Coronary artery (tissue), 2 donors: ENCODE results near the gene FAM171A1.

Experiments used
- DNase-seq: peaks from one replicate; pipeline ENCODE4 v3.0.0-alpha.2; 2017; ENCODE audit warnings: low spot score
- H3K27ac ChIP-seq, 2 donors: fragments of 200-600 bp; sonication (generic); one replicate each; pipeline ENCODE4 v1.5.1; 2016 to 2019
- H3K4me3 ChIP-seq: fragments of 200-600 bp; sonication (generic); 2 replicates; pipeline ENCODE4 v1.5.1; 2016; ENCODE audit warnings: mild to moderate bottlenecking, moderate library complexity
- CTCF ChIP-seq: fragments of 200-600 bp; sonication (generic); IDR thresholded peaks from one replicate; pipeline ENCODE4 v1.5.1; 2019; ENCODE audit warnings: antibody characterized with exemption

Gene FAM171A1

GRCh38 chr10:15222511-15222910 lies 148.6 kb downstream of the FAM171A1 start:
- no peak for TF ChIP-seq CTCF
- DNase-seq = no peak

GRCh38 chr10:15220445-15220844 lies 150.6 kb downstream of the FAM171A1 start:
- Histone ChIP-seq H3K4me3 (no peak overlapping the region), H3K27ac (no peak overlapping the region)
- DNase-seq = no peak
- no peak for TF ChIP-seq CTCF

More at GRCh38 chr10:15222511-15222910, 148.6 kb downstream of the FAM171A1 start:
- Histone ChIP-seq H3K4me3 (no peak overlapping the region), H3K27ac (no peak overlapping the region)

- no peak overlapping the region for H3K4me3 ChIP-seq
- no peak overlapping the region for H3K27ac ChIP-seq
- DNase-seq = no peak
- TF ChIP-seq CTCF = no peak
Observed at GRCh38 chr10:15216700-15217099, 154.4 kb downstream of the FAM171A1 start.

- DNase-seq = no peak
- TF ChIP-seq CTCF = no peak
- no peak overlapping the region for H3K4me3 ChIP-seq
- no peak overlapping the region for H3K27ac ChIP-seq
Observed at GRCh38 chr10:15214237-15214636, 156.9 kb downstream of the FAM171A1 start.

- H3K4me3 ChIP-seq = no peak overlapping the region
- TF ChIP-seq CTCF = no peak
- H3K27ac ChIP-seq = no peak overlapping the region
- no peak for DNase-seq
Observed at GRCh38 chr10:15213461-15213861, 157.6 kb downstream of the FAM171A1 start.

- Histone ChIP-seq H3K27ac (no peak overlapping the region), H3K4me3 (no peak overlapping the region)
- no peak for TF ChIP-seq CTCF
- DNase-seq = no peak
Observed at GRCh38 chr10:15211464-15211979, 159.6 kb downstream of the FAM171A1 start.

GRCh38 chr10:15210521-15210920 lies 160.6 kb downstream of the FAM171A1 start:
- DNase-seq = no peak
- no peak overlapping the region for H3K27ac ChIP-seq
- TF ChIP-seq CTCF = no peak
- H3K4me3 ChIP-seq = no peak overlapping the region
